ENCODE data around the gene CTNNA3. TPM values are rescaled to one million over a fixed set of nuclear protein-coding genes. Genes with fewer than 3 reads are reported as not detected.
"Not testable (repeated sequence)": the region's sequence is repeated elsewhere in the genome, so short reads cannot be mapped to it uniquely, and the experiment has no call there.

Gene CTNNA3
- total RNA-seq, 1 donor from 2014 or later = not detected

- intact Hi-C loops (cut with micrococcal nuclease) = no loop called here
Measured at GRCh38 chr10:67519434-67519833, 176.6 kb downstream of the CTNNA3 start.

- intact Hi-C loops (cut with micrococcal nuclease) = no loop called here
Measured at GRCh38 chr10:67518756-67519155, 177.2 kb downstream of the CTNNA3 start.

- intact Hi-C loops (cut with micrococcal nuclease) = no loop called here
Measured at GRCh38 chr10:67518043-67518442, 178.0 kb downstream of the CTNNA3 start.

- intact Hi-C loops (cut with micrococcal nuclease) = no loop called here
Measured at GRCh38 chr10:67506757-67507091, 189.3 kb downstream of the CTNNA3 start.

GRCh38 chr10:67506083-67506756 lies 189.8 kb downstream of the CTNNA3 start:
- intact Hi-C loops (cut with micrococcal nuclease) = no loop called here

GRCh38 chr10:67492317-67493019 lies 203.5 kb downstream of the CTNNA3 start:
- intact Hi-C loops (cut with micrococcal nuclease) = no loop called here

GRCh38 chr10:67487906-67488619 lies 207.9 kb downstream of the CTNNA3 start:
- intact Hi-C loops (cut with micrococcal nuclease) = no loop called here

GRCh38 chr10:67487199-67487598 lies 208.8 kb downstream of the CTNNA3 start:
- intact Hi-C loops (cut with micrococcal nuclease) = no loop called here

- intact Hi-C loops (cut with micrococcal nuclease) = no loop called here
Measured at GRCh38 chr10:67477868-67478267, 218.1 kb downstream of the CTNNA3 start.

GRCh38 chr10:67476201-67476600 lies 219.8 kb downstream of the CTNNA3 start:
- intact Hi-C loops (cut with micrococcal nuclease) = no loop called here

GRCh38 chr10:67473850-67474633 lies 222.0 kb downstream of the CTNNA3 start:
- intact Hi-C loops (cut with micrococcal nuclease) = no loop called here

- intact Hi-C loops (cut with micrococcal nuclease) = no loop called here
Measured at GRCh38 chr10:67471022-67471421, 225.0 kb downstream of the CTNNA3 start.

GRCh38 chr10:67464278-67464677 lies 231.7 kb downstream of the CTNNA3 start:
- intact Hi-C loops (cut with micrococcal nuclease) = no loop called here

GRCh38 chr10:67452892-67453291 lies 243.1 kb downstream of the CTNNA3 start:
- intact Hi-C loops (cut with micrococcal nuclease) = no loop called here

GRCh38 chr10:67438605-67439304 lies 257.2 kb downstream of the CTNNA3 start:
- intact Hi-C loops (cut with micrococcal nuclease) = no loop called here

GRCh38 chr10:67433276-67433675 lies 262.7 kb downstream of the CTNNA3 start:
- intact Hi-C loops (cut with micrococcal nuclease) = no loop called here

GRCh38 chr10:67402620-67403019 lies 293.4 kb downstream of the CTNNA3 start:
- intact Hi-C loops (cut with micrococcal nuclease) = no loop called here

- intact Hi-C loops (cut with micrococcal nuclease) = no loop called here
Measured at GRCh38 chr10:67401711-67402110, 294.3 kb downstream of the CTNNA3 start.

GRCh38 chr10:67386841-67387533 lies 309.0 kb downstream of the CTNNA3 start:
- intact Hi-C loops (cut with micrococcal nuclease) = not testable (repeated sequence)

- intact Hi-C loops (cut with micrococcal nuclease) = no loop called here
Measured at GRCh38 chr10:67386260-67386659, 309.7 kb downstream of the CTNNA3 start.
